Measurements from ENCODE around the gene MYO16. TPM values are rescaled to one million over a fixed set of nuclear protein-coding genes. Genes with fewer than 3 reads are reported as not detected.

The MYO16 gene
- polyA plus RNA-seq, 1 donor from 2014 or later = 2.5 TPM

GRCh38 chr13:109159650-109160309 is 530.4 kb downstream of the MYO16 start:
- no peaks in the 10 kb centered on the region for H3K9me2 ChIP-seq (ENCODE audit: insufficient read depth, low read length)
- H3K4me3 ChIP-seq (ENCODE audit: low read length) = no peak overlapping the region
- no peaks in the 10 kb centered on the region for H3F3A ChIP-seq (ENCODE audit: insufficient read depth, low read length, poor library complexity, severe bottlenecking)
- H3K27ac ChIP-seq (ENCODE audit: low read length) = no peak overlapping the region
- H4K20me1 ChIP-seq (ENCODE audit: insufficient read depth) = no peaks in the 10 kb centered on the region
- peak overlapping the region; percentile 11 for H3K9ac ChIP-seq (ENCODE audit: low read length)
- no peak overlapping the region for H2AFZ ChIP-seq (ENCODE audit: low read depth, low read length)
- no peaks in the 10 kb centered on the region for H3K27me3 ChIP-seq (ENCODE audit: insufficient read depth, low read depth, low read length)
- H3K4me2 ChIP-seq (ENCODE audit: low read length) = no peak overlapping the region
- no peaks in the 10 kb centered on the region for H3K36me3 ChIP-seq (ENCODE audit: insufficient read depth, low read length)
- no peaks in the 10 kb centered on the region for H3K79me2 ChIP-seq (replicated peaks; ENCODE audit: insufficient read depth, low read length)
- H3K9me3 ChIP-seq (ENCODE audit: low read length) = no peaks in the 10 kb centered on the region
- no peak for TF ChIP-seq CTCF (IDR thresholded peaks at IDR 0.05; ENCODE audit: poor library complexity, severe bottlenecking)
- no peak for TF ChIP-seq EZH2 (IDR thresholded peaks at IDR 0.05; ENCODE audit: borderline replicate concordance, insufficient read depth, low read length, poor library complexity, severe bottlenecking)
- no peak for TF ChIP-seq RAD21 (conservative IDR thresholded peaks at IDR 0.05)
- no peak for TF ChIP-seq EP300 (conservative IDR thresholded peaks at IDR 0.05; ENCODE audit: poor library complexity, severe bottlenecking)
- TF ChIP-seq REST (IDR thresholded peaks at IDR 0.05; ENCODE audit: borderline replicate concordance) = no peak
- TF ChIP-seq MXI1 (conservative IDR thresholded peaks at IDR 0.05; ENCODE audit: poor library complexity, severe bottlenecking) = no peak
- no peak for TF ChIP-seq TAF1 (IDR thresholded peaks at IDR 0.05; ENCODE audit: low read depth)
- TF ChIP-seq SMC3 (conservative IDR thresholded peaks at IDR 0.05; ENCODE audit: poor library complexity) = no peak
- TF ChIP-seq POLR2AphosphoS5 (IDR thresholded peaks at IDR 0.05) = no peak

- Histone ChIP-seq H3K79me2 (replicated peaks; ENCODE audit: insufficient read depth, low read length) (no peaks in the 10 kb centered on the region), H3K9me2 (ENCODE audit: insufficient read depth, low read length) (no peaks in the 10 kb centered on the region), H3K9ac (ENCODE audit: low read length) (no peak overlapping the region), H3K36me3 (ENCODE audit: insufficient read depth, low read length) (no peaks in the 10 kb centered on the region), H3K27ac (ENCODE audit: low read length) (no peak overlapping the region), H3K9me3 (ENCODE audit: low read length) (no peaks in the 10 kb centered on the region), H3K4me2 (ENCODE audit: low read length) (no peak overlapping the region), H3F3A (ENCODE audit: insufficient read depth, low read length, poor library complexity, severe bottlenecking) (no peaks in the 10 kb centered on the region), H4K20me1 (ENCODE audit: insufficient read depth) (no peaks in the 10 kb centered on the region), H3K27me3 (ENCODE audit: insufficient read depth, low read depth, low read length) (no peaks in the 10 kb centered on the region), H3K4me3 (ENCODE audit: low read length) (no peak overlapping the region), H2AFZ (ENCODE audit: low read depth, low read length) (no peak overlapping the region)
- no peak for TF ChIP-seq MXI1 (conservative IDR thresholded peaks at IDR 0.05; ENCODE audit: poor library complexity, severe bottlenecking)
- no peak for TF ChIP-seq EZH2 (IDR thresholded peaks at IDR 0.05; ENCODE audit: borderline replicate concordance, insufficient read depth, low read length, poor library complexity, severe bottlenecking)
- TF ChIP-seq REST (IDR thresholded peaks at IDR 0.05; ENCODE audit: borderline replicate concordance) = no peak
- no peak for TF ChIP-seq CTCF (IDR thresholded peaks at IDR 0.05; ENCODE audit: poor library complexity, severe bottlenecking)
- TF ChIP-seq EP300 (conservative IDR thresholded peaks at IDR 0.05; ENCODE audit: poor library complexity, severe bottlenecking) = no peak
- no peak for TF ChIP-seq RAD21 (conservative IDR thresholded peaks at IDR 0.05)
- TF ChIP-seq SMC3 (conservative IDR thresholded peaks at IDR 0.05; ENCODE audit: poor library complexity) = no peak
- TF ChIP-seq TAF1 (IDR thresholded peaks at IDR 0.05; ENCODE audit: low read depth) = no peak
- TF ChIP-seq POLR2AphosphoS5 (IDR thresholded peaks at IDR 0.05) = no peak
These were observed 530.9 kb downstream of the MYO16 start for GRCh38 chr13:109160357-109160756.

Measured in neural cell (in vitro differentiated cells).